Measurements from ENCODE around the gene MYBPHL. TPM values are rescaled to one million over a fixed set of nuclear protein-coding genes. Genes with fewer than 3 reads are reported as not detected.

MYBPHL gene
- total RNA-seq, 6 experiments from 2014 or later = not detected

GRCh38 chr1:109279615-109280278 is 27.1 kb downstream of the MYBPHL start:
- no peaks in the 10 kb centered on the region for H3K27me3 ChIP-seq
- WGBS (ENCODE audit: insufficient coverage, low coverage, low lambda C conversion rate, missing lambda C conversion rate) = 84% methylated on average over 5 of the region's 5 CpGs
- DNase-seq = no peak
- no peak overlapping the region for H3K4me3 ChIP-seq
- intact Hi-C loops (cut with DNase I) = no loop called here
- H3K27ac ChIP-seq = no peak overlapping the region
- H3K36me3 ChIP-seq = no peaks in the 10 kb centered on the region
- TF ChIP-seq POLR2A (IDR thresholded peaks at IDR 0.05) = no peak
- no peak for TF ChIP-seq CTCF (IDR thresholded peaks at IDR 0.05)
- no peak for ATAC-seq
- no peaks in the 10 kb centered on the region for H3K9me3 ChIP-seq
- peaks cover 0 to 42% (median 14%) of the 10 kb centered on the region in 4 donors for H3K4me1 ChIP-seq

GRCh38 chr1:109277434-109278204 is 29.2 kb downstream of the MYBPHL start:
- TF ChIP-seq CTCF (IDR thresholded peaks at IDR 0.05) (peak; percentile 74 to 95 (median 88)), POLR2A (IDR thresholded peaks at IDR 0.05) (peak; percentile 17)
- no peaks in the 10 kb centered on the region for H3K36me3 ChIP-seq
- H3K4me3 ChIP-seq = no peak overlapping the region
- H3K4me1 ChIP-seq = peaks cover 0 to 52% (median 14%) of the 10 kb centered on the region in 4 donors
- intact Hi-C loops (cut with DNase I) = no loop called here
- ATAC-seq (peak; percentile 77 to 88 (median 79)), DNase-seq (peak; percentile 68 to 84 (median 80))
- no peaks in the 10 kb centered on the region for H3K27me3 ChIP-seq
- 27% methylated on average over 4 of the region's 7 CpGs for WGBS (ENCODE audit: insufficient coverage, low coverage, low lambda C conversion rate, missing lambda C conversion rate)
- H3K27ac ChIP-seq = peak overlapping the region in 1 of 3 donors; percentile 77
- H3K9me3 ChIP-seq = no peaks in the 10 kb centered on the region

- no peak overlapping the region for H3K4me3 ChIP-seq
- no peaks in the 10 kb centered on the region for H3K9me3 ChIP-seq
- intact Hi-C loops (cut with DNase I) = no loop called here
- H3K27me3 ChIP-seq = no peaks in the 10 kb centered on the region
- peaks cover 0 to 41% (median 14%) of the 10 kb centered on the region in 4 donors for H3K4me1 ChIP-seq
- ATAC-seq = peak in 3 of 4 donors; percentile 1 to 18 (median 3)
- peak in 1 of 3 donors; percentile 52 for DNase-seq
- H3K27ac ChIP-seq = peak overlapping the region in 1 of 3 donors; percentile 88
- no peaks in the 10 kb centered on the region for H3K36me3 ChIP-seq
- WGBS (ENCODE audit: insufficient coverage, low coverage, low lambda C conversion rate, missing lambda C conversion rate) = 67% methylated on average over 8 of the region's 9 CpGs
- TF ChIP-seq POLR2A (IDR thresholded peaks at IDR 0.05) = no peak
- TF ChIP-seq CTCF (IDR thresholded peaks at IDR 0.05) = no peak
These were observed 31.0 kb downstream of the MYBPHL start for GRCh38 chr1:109275706-109276345.

- ATAC-seq = peak; percentile 67 to 79 (median 78)
- H3K4me3 ChIP-seq = peak overlapping the region in 1 of 3 donors; percentile 27
- H3K4me1 ChIP-seq = peaks cover 0 to 41% (median 14%) of the 10 kb centered on the region in 4 donors
- H3K27ac ChIP-seq = peak overlapping the region in 1 of 3 donors; percentile 88
- no peaks in the 10 kb centered on the region for H3K27me3 ChIP-seq
- 34% methylated on average over 13 of the region's 24 CpGs for WGBS (ENCODE audit: insufficient coverage, low coverage, low lambda C conversion rate, missing lambda C conversion rate)
- no peaks in the 10 kb centered on the region for H3K9me3 ChIP-seq
- intact Hi-C loops (cut with DNase I) = no loop called here
- TF ChIP-seq CTCF (IDR thresholded peaks at IDR 0.05) (no peak), POLR2A (IDR thresholded peaks at IDR 0.05) (peak; percentile 73)
- peak; percentile 64 to 89 (median 77) for DNase-seq
- H3K36me3 ChIP-seq = no peaks in the 10 kb centered on the region
These were observed 32.0 kb downstream of the MYBPHL start for GRCh38 chr1:109274533-109275476.

Data from right lobe of liver (tissue), 6 donors.